Endothelial cell of umbilical vein (primary cell): ENCODE data around the gene TPST1. TPM values are rescaled to one million over a fixed set of nuclear protein-coding genes. Genes with fewer than 3 reads are reported as not detected.

Source experiments
- BruUV-seq: library from RNA; stranded (reverse); fragments of 400-500 nt; replicated peaks from 2 replicates; lab custom pipeline; 2021; lab: Mats Ljungman, UMichigan
- CTCF ChIA-PET: fragments of 300-600, 350-600 bp; sonication (Branson Sonifier 250); formaldehyde crosslinking; loops from one replicate; lab custom pipeline; 2021; ENCODE audit warnings: antibody characterized with exemption, inconsistent platforms; lab: Charles Lee
- POLR2A ChIA-PET: fragments of 300-600, 350-600 bp; sonication (Branson Sonifier 250); formaldehyde crosslinking; loops from one replicate; lab custom pipeline; 2021; ENCODE audit warnings: antibody characterized with exemption, inconsistent platforms; lab: Charles Lee
- DNase-seq: peaks from one replicate; pipeline ENCODE4 v3.0.0-alpha.2; 2011; ENCODE audit warnings: low read depth, low spot score
- FAIRE-seq: peaks from 2 replicates; lab custom pipeline; 2011; peaks lifted over from hg19 to GRCh38; lab: Jason Lieb, UNC
- H2AFZ ChIP-seq: 2 replicates; pipeline ENCODE4 v1.6.0; 2012; ENCODE audit warnings: low read depth, low read length, control low read depth, inconsistent platforms
- H3K27ac ChIP-seq: 2 replicates; pipeline ENCODE4 v1.5.1; 2011; ENCODE audit warnings: low read depth, mild to moderate bottlenecking, control low read depth, low read length, moderate library complexity; ENCODE audit not compliant: insufficient read depth
- H3K27me3 ChIP-seq, 2 experiments: 2 replicates each; pipeline versions ENCODE4 v1.6.0 to v1.6.1; 2011; ENCODE audit warnings: low read length in 2 of 2, mixed read lengths in 1 of 2; ENCODE audit not compliant: control insufficient read depth in 2 of 2, insufficient read depth in 2 of 2
- H3K36me3 ChIP-seq, 2 experiments: 2 replicates in 1 of 2; 3 replicates in 1 of 2; pipeline ENCODE4 v1.5.1; 2011; ENCODE audit warnings: low read length in 2 of 2, mild to moderate bottlenecking in 1 of 2, moderate library complexity in 1 of 2; ENCODE audit not compliant: control insufficient read depth in 2 of 2, insufficient read depth in 2 of 2; ENCODE audit errors: extremely low read depth in 1 of 2
- H3K4me1 ChIP-seq: 3 replicates; pipeline ENCODE4 v1.5.1; 2011; ENCODE audit warnings: mild to moderate bottlenecking, low read length; ENCODE audit not compliant: control insufficient read depth, insufficient read depth; ENCODE audit errors: extremely low read depth
- H3K4me2 ChIP-seq: 2 replicates; pipeline ENCODE4 v1.6.1; 2011; ENCODE audit warnings: low read length, control low read depth, mixed read lengths; ENCODE audit not compliant: insufficient read depth
- H3K4me3 ChIP-seq, 3 experiments: fragments of 200-600 bp in 1 of 3; sonication (generic), shearing (Covaris generic) in 1 of 3; replicated peaks in 1 of 3; 2 replicates each; pipeline ENCODE4 v1.5.1; 2011 to 2016; ENCODE audit warnings: control low read depth in 3 of 3, low read length in 3 of 3, mild to moderate bottlenecking in 2 of 3, inconsistent platforms in 1 of 3, low read depth in 1 of 3, moderate library complexity in 1 of 3; ENCODE audit not compliant: insufficient read depth in 1 of 3
- H3K79me2 ChIP-seq: 2 replicates; pipeline ENCODE4 v1.6.0; 2012; ENCODE audit warnings: low read length, inconsistent platforms; ENCODE audit not compliant: control insufficient read depth, insufficient read depth
- H3K9ac ChIP-seq: replicated peaks from 2 replicates; pipeline ENCODE3; 2011; ENCODE audit warnings: low read length, control low read depth; ENCODE audit not compliant: insufficient read depth; ENCODE audit errors: extremely low read depth
- H3K9me1 ChIP-seq: replicated peaks from 3 replicates; pipeline ENCODE4 v1.6.0; 2011; ENCODE audit warnings: mild to moderate bottlenecking, low read length; ENCODE audit not compliant: control insufficient read depth, insufficient read depth; ENCODE audit errors: extremely low read depth
- H3K9me3 ChIP-seq: replicated peaks from 2 replicates; pipeline ENCODE4 v1.5.1; 2012; ENCODE audit warnings: low read length, inconsistent platforms; ENCODE audit not compliant: control insufficient read depth, insufficient read depth
- H4K20me1 ChIP-seq: replicated peaks from 2 replicates; pipeline ENCODE3; 2011; ENCODE audit warnings: mild to moderate bottlenecking, low read length; ENCODE audit not compliant: control insufficient read depth, insufficient read depth; ENCODE audit errors: extremely low read depth
- CTCF ChIP-seq, 2 donors: IDR thresholded peaks; 1 replicate in 1 of 2; 2 replicates in 1 of 2; pipeline ENCODE4 v1.5.1; 2011; ENCODE audit warnings: low read length in 2 of 2, mild to moderate bottlenecking in 2 of 2, moderate library complexity in 2 of 2, control low read depth in 1 of 2, inconsistent platforms in 1 of 2, low read depth in 1 of 2; ENCODE audit not compliant: insufficient read depth in 1 of 2; ENCODE audit errors: extremely low read depth in 1 of 2
- EZH2 ChIP-seq: IDR thresholded peaks from 2 replicates; pipeline ENCODE4 v1.6.1; 2012; ENCODE audit warnings: borderline replicate concordance, low read depth, mild to moderate bottlenecking, moderate library complexity, low read length, inconsistent platforms; ENCODE audit not compliant: severe bottlenecking
- FOS ChIP-seq: IDR thresholded peaks from 2 replicates; pipeline ENCODE4 v1.6.1; 2011; ENCODE audit warnings: mild to moderate bottlenecking, low read length, moderate library complexity, borderline replicate concordance; ENCODE audit not compliant: insufficient read depth
- GATA2 ChIP-seq: IDR thresholded peaks from 2 replicates; pipeline ENCODE4 v1.7.0; 2011; ENCODE audit warnings: low read depth, mild to moderate bottlenecking, moderate library complexity, mixed read lengths, low read length; ENCODE audit not compliant: insufficient read length, insufficient read depth
- JUN ChIP-seq: IDR thresholded peaks from 2 replicates; pipeline ENCODE4 v1.6.1; 2011; ENCODE audit warnings: borderline replicate concordance, low read depth; ENCODE audit not compliant: insufficient read length, insufficient read depth
- MAX ChIP-seq: IDR thresholded peaks from 2 replicates; pipeline ENCODE4 v1.6.1; 2011; ENCODE audit not compliant: insufficient read depth, insufficient read length
- MYC ChIP-seq: IDR thresholded peaks from one replicate; pipeline ENCODE4 v1.6.1; 2011; ENCODE audit warnings: mild to moderate bottlenecking, low read depth, low read length
- POLR2A ChIP-seq: IDR thresholded peaks from 2 replicates; pipeline ENCODE4 v1.6.1; 2012; ENCODE audit warnings: low read depth, mild to moderate bottlenecking, control low read depth, low read length
- POLR2AphosphoS5 ChIP-seq: IDR thresholded peaks from 2 replicates; pipeline ENCODE4 v1.6.1; 2012; ENCODE audit warnings: low read depth, mild to moderate bottlenecking, control low read depth, low read length, moderate library complexity; ENCODE audit not compliant: insufficient read depth
- dilution Hi-C: fragments of 300-500 bp; cut with MboI; formaldehyde crosslinking; loops from one replicate; pipeline ENCODE4 v1.15.0; 2019; ENCODE audit warnings: low sequenced_read_pairs; ENCODE audit not compliant: extremely low pct_ligation_motif_present
- intact Hi-C: fragments of 100-400 bp; cut with micrococcal nuclease; formaldehyde crosslinking; loops from one replicate; pipeline ENCODE4 v1.10.0; 2022
- polyA plus RNA-seq, 4 experiments: library from polyadenylated mRNA; depleted of rRNA in 3 of 4; stranded (reverse) in 3 of 4; unstranded in 1 of 4; fragments of >200 nt; gene quantifications; 2 replicates each; pipeline versions ENCODE4 v1.2.1 to v1.2.3, GENCODE V29; 2011 to 2012; ENCODE audit warnings: missing spikeins in 1 of 4
- total RNA-seq: library from RNA; stranded (reverse); gene quantifications from 2 replicates; pipeline ENCODE4 v1.2.3, GENCODE V29; 2021

Gene TPST1
- total and polyA plus RNA-seq, 2 donors (not counting 3 experiments of a cell fraction or from before 2014, with no cell fraction given), result 18.7 to 21.0 TPM

- H3K27me3 ChIP-seq, result no peaks in the 10 kb centered on the region
- H3K9me1 ChIP-seq, result no peaks in the 10 kb centered on the region
- CTCF ChIA-PET, result interaction anchor here (2.9 to 3.1 kb wide), 2 partner anchors 207 to 287 kb away, joined by 9 to 16 read pairs; no protein-coding TSS in a partner anchor
- DNase-seq (no peak), FAIRE-seq (no peak)
- BruUV-seq, result no TSS peak
- no peak overlapping the region for H2AFZ ChIP-seq
- no peaks in the 10 kb centered on the region for H4K20me1 ChIP-seq
- no peaks in the 10 kb centered on the region for H3K9me3 ChIP-seq
- H3K4me2 ChIP-seq, result no peak overlapping the region
- peaks cover 10% of the 10 kb centered on the region for H3K79me2 ChIP-seq
- H3K4me1 ChIP-seq, result peaks cover 9% of the 10 kb centered on the region
- no peak overlapping the region for H3K27ac ChIP-seq
- POLR2A ChIA-PET, result no interaction called here
- intact Hi-C loops (loop anchor here (5.0 to 10.0 kb wide), 2 partner anchors 175 to 288 kb away; no protein-coding TSS in a partner anchor), dilution Hi-C loops (no loop called here)
- no peak overlapping the region for H3K4me3 ChIP-seq
- no peak overlapping the region for H3K9ac ChIP-seq
- H3K36me3 ChIP-seq, result no peaks in the 10 kb centered on the region
- no peak for TF ChIP-seq POLR2A
- TF ChIP-seq GATA2, result no peak
- no peak for TF ChIP-seq FOS
- no peak for TF ChIP-seq MYC
- no peak for TF ChIP-seq EZH2
- TF ChIP-seq CTCF (IDR thresholded peaks at IDR 0.05; ENCODE audit: extremely low read depth in 1 of 2, insufficient read depth in 1 of 2, low read depth in 1 of 2, low read length in 2 of 2), result no peak
- no peak for TF ChIP-seq JUN
- no peak for TF ChIP-seq MAX
- no peak for TF ChIP-seq POLR2AphosphoS5
Observed at GRCh38 chr7:66206934-66207240, 1.8 kb downstream of the TPST1 start.
